Testis (tissue), 2 donors: ENCODE measurements around the gene PTPRN2.

Source experiments
- CTCF ChIP-seq, 3 experiments: fragments of 450-650 bp in 2 of 3; fragments of 200-600 bp in 1 of 3; sonication (generic) in 1 of 3; IDR thresholded peaks; one replicate each; pipeline ENCODE4 v1.5.1; 2016 to 2019; ENCODE audit warnings: antibody characterized with exemption in 3 of 3, mild to moderate bottlenecking in 2 of 3, moderate library complexity in 1 of 3
- POLR2A ChIP-seq: fragments of 450-650 bp; IDR thresholded peaks from one replicate; pipeline ENCODE4 v1.6.1; 2017; ENCODE audit warnings: antibody characterized with exemption, mild to moderate bottlenecking, moderate library complexity

GRCh38 chr7:158367634-158367982, 220.0 kb downstream of the PTPRN2 start:
- TF ChIP-seq POLR2A (no peak), CTCF (IDR thresholded peaks at IDR 0.05) (no peak)
